ENCODE data around the gene JAZF1.

DNA sequence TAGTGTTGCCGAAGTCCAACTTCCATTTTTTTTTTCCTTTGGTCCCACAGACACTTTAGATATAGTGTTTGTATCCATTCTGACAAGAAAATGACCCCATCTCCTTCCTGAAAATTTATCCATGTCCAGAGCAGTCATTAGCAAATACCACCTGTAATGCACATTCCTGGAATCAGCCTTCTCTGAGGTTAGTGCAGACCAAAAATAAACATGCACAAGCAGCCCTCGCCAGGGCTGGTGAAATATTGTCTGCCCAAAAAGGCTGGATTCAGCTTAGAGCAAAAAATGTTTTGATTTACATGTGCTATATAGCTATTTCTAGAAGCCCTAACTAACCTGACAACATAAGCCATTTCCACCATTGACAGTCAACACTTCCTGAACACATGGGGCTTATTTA lies 294.9 kb downstream of the JAZF1 start:
- TF ChIP-seq CTCF (IDR thresholded peaks at IDR 0.05; ENCODE audit: low read length) (no peak), EZH2 (IDR thresholded peaks at IDR 0.05; ENCODE audit: borderline replicate concordance, low read length) (no peak)

Data from OCI-LY1 (cell line).